HK-2 (cell line): ENCODE results near the gene EDN2.

Experiments
- DNase-seq: peaks from one replicate; pipeline ENCODE4 v3.0.0-alpha.2; 2018; ENCODE audit not compliant: unreplicated experiment

The EDN2 gene

GRCh38 chr1:41484402-41485241 lies at the start of gene EDN2:
Gene EDN2 (minus strand): TSS chr1:41484683. CDS start chr1:41484601, 82 bp downstream.
- DNase-seq, result peak; percentile 55

DNA sequence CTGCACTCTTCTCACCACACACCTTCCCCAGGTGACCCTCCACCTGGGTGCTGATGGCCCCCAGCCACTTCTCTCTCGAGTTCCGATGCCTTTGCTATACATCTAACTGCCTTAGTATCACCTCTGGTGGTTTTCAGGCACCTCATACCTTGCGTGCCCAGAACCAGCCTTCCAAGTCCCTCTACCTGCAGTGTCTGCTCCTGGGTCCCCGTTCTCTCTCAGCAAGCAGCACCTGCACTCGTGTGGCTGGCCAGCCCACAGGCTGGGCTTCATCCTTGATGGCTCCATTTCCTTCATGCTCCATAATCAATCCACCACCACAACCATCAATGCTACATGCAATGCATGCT lies 49.2 kb upstream of the EDN2 start:
- no peak for DNase-seq

DNA sequence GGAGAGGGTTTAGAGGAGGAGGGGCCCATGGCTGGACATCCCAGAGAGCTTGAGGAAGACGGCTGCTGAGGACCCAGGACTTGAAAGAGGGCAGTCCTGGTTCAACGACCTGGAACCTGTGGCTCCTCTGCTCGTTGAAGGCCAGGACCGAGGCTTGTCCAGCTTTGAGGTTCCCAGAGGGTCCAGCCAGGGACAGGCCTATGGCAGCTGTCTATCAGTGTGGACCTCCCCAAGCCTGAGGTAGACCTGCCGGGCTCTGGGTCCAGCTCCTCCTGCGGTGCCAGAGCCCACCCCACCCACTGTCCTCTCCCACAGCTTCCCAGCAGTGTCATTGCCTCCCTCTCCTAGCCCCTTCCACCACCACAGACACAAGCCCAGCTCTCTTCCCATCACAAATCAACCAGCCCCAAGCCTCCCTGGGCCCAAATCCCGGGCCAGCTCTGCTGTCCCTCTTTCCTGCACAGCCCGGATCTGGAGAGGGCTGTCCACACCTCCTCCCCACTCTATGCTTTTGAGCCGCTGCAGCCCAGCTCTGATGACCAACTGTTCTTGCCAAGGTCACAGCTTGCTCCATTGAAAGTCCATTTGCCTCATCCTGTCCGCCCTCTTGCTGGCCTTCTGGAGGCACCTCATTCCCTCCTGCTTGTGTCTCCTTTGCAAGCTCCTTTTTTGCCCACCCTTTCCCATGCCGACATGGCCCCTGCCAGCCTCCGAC lies 48.7 kb upstream of the EDN2 start:
- no peak for DNase-seq

DNA sequence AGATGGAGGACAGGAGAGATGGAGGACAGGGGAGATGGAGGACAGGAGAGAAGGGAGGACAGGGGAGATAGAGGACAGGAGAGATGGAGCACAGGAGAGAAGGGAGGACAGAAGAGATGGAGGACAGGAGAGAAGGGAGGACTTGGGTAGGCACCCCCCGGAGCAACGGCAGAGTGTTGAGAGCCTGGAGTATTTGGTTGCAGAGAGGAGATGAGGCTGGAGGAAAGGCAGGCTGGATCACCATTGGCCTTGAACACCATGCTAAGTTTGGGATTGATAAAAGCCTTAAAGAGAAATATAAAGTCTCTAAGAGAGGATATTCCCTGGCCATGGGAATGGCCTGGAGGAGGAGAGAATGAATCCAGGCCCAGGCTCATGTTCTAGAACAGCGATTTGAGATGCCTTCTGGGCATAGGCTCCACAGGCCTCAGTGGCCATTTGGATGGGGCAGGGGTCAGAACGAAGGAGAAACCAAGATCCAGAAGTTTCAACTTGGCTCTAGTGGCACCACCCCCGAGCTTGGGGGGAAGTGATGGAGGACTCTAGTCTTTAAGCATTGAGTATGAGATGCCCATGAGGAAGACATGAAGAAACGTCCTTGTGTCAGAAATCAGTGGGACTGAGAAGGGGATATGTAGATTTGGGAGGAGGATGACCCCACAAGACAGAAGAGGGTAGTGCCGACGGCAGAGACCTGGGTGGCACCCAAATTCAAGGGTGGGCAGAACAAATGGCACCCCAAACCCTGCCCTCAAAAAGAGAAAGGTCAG lies 47.9 kb upstream of the EDN2 start:
- DNase-seq, result no peak

GRCh38 chr1:41530411-41530810 lies 45.9 kb upstream of the EDN2 start:
- DNase-seq, result no peak

- no peak for DNase-seq
Observed at GRCh38 chr1:41529621-41530395, 45.3 kb upstream of the EDN2 start.

DNA sequence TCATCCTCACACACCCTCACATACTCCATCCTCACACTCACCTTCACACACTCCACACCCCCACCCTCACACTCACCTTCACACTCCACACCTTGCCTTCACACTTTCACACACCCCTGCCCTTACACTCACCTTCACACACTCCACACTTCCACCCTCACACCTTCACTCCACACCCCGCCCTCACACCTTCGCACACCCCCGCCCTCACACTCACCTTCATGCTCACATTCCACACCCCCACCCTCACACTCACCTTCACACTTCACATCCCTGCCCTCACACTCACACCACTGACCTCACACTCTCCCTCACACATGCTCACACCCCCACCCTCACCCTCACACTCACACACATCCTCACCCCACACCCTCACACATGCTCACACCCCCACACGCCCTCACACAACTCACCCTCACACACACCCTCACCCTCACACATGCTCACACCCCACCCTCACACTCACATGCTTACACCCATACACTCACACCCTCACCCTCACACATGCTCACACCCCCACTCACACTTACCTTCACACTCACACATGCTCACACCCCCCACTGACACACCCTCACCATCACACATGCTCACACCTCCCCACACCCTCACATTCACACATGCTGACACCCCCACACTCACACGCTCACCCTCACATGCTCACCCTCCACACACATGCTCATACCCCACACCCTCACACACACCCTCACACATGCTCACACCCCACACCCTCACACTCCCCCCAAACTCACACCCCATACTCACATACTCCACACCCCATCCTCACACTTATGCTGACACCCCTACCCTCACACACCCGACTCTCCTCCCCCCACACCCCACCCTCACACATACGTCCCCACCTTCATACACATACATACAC lies 44.5 kb upstream of the EDN2 start:
- DNase-seq, result no peak

GRCh38 chr1:41528106-41528505 lies 43.6 kb upstream of the EDN2 start:
- DNase-seq, result no peak

DNA sequence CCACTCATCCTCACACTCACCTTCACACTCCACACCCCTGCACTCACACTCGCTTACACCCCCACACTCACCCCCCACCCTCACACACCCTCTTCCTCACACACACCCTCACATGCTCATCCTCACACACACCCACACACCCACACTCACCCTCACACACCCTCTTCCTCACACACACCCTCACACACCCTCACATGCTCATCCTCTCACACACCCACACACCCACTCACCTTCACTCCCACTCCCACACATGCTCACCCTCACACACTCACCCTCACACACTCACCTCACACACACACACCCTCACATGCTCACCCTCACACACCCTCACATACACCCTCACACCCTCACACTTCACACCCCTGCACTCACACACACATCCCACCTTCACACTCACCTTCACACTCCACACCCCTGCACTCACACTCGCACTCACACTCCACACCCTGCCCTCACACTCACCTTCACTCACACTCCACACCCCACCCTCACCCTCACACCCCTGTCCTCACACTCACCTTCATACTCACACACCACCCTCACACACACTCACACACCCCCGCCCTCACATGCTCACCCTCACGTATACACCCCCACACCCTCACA lies 42.6 kb upstream of the EDN2 start:
- no peak for DNase-seq

DNA sequence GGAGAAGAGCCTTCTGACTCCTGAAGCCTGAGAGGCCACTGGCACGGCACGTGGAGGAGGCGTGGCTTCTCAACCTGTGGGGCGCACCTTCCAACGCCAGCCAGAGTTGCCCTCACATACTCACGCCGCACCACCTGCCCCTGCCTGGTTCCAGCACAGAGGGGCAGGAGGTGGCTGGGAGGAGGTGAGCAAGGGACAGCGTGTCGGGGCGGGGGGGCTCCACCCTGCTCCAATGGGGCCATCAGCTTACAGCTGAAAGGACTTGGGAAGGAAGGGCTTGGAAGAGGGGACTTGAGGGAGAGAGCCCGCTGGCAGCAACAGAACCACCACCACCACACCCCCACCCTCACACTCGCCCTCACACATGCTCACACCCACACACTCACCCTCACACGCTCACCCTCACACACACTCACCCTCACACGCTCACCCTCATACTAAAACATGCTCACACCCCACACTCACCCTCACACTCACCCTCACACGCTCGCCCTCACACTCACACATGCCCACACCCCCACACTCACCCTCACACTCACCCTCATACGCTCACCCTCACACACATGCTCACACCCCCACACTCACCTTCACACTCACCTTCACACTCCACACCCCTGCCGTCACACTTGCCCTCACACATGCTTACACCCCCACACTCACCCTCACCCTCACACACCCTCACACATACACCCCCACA lies 41.6 kb upstream of the EDN2 start:
- no peak for DNase-seq

DNA sequence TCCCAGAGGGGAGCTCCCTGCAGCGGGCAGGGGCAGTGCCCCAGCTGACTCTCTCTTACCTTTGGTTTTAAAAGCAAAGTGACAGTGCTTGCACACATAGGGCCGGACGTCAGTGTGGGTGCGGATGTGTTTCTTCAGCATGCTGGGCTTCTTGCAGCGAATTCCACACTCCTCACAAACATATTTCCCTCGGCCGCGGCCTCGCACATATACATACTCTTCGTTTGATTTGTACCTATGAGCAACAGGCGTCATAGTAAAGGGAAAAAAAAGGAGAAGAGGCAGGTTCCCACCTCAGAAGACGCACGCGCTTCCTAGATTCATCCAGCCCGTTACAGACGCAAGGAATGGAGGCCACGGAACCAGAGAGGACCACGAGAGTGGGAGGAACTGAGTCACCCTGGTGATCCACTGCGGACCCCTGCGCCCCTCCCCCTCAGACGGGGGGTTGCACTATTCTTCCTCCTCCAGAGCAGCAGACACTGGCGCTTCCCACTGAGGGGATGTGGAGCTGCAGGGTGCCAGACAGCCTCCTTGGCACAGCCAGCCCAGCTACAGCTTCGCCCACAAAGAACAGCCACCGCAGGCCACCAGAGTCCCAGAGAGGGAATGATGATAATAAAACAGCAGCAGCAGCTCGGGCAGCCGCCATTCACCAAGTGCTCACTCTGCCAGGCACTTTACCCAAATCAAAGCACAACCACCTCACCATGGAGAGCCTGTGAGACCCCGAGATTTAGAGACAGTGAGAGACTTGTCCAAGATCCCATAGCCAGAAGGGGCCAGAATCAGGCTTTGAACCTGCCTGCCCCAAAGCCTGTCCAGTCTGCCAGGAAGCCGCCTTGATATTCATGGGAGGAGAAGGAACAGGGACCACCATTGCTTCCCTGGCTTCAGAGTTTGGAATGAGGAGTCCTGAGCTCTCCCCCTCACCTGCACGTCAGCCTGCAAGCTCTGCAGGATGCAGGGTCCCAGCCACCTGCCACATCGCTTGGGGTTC lies 40.5 kb upstream of the EDN2 start:
- no peak for DNase-seq

DNA sequence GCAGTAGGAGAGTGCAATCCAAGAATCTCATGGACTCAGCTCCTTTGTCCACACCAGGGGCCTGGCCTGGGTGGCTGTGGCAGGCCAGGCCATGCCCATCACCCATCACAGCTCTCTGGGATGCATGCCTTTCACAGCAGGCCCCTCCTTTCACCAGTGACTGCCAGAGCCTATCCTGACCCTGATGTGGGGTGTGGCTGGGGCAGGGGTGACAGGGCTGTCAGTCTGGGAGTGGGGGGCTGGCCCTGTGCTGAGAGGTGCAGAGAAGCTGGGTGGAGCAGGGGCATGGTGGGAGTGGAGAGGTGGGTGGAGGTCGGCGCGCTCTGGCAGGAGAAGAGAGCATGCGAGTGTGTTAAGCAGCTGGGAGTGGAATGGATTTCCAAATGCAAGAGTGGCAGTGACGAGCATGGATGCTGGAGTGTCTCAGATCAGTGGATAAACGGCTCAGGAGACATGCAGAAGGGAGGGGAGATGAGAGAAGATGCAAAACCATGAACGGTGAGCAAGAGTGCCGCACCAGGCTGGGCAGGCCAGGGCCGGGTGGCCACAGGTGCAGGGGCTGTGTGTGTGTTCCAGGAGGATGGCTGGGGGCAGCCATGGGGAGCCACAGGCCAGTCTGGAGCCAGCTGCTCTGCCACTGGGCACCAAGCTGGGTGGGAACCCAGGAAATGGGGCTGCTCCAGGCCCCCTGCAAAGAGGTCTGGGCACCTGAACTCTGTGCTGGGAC lies 39.6 kb upstream of the EDN2 start:
- no peak for DNase-seq

DNA sequence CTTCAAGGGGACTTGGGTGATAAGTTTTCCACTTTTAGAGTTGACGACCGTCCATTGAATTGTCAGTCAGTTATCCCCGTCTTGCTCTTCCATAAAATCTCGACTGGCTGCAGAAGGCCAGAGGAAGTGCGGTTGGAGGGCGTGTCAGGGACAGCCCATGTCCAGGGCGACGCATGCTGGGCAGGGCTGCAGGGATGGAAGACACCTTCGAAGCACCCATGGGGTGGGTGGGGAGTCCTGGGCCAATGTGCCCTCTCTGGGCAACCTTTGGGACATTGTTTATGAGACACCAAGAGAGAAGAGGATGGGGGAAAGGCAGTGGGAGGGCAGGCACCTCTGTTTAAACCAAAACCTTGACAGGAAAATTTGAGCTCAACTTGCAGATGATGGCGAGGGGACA lies 38.6 kb upstream of the EDN2 start:
- DNase-seq, result no peak

GRCh38 chr1:41521766-41522165 lies 37.3 kb upstream of the EDN2 start:
- DNase-seq, result no peak

- DNase-seq, result no peak
Observed at GRCh38 chr1:41520951-41521752, 36.7 kb upstream of the EDN2 start.

- no peak for DNase-seq
Observed at GRCh38 chr1:41519667-41520066, 35.2 kb upstream of the EDN2 start.

DNA sequence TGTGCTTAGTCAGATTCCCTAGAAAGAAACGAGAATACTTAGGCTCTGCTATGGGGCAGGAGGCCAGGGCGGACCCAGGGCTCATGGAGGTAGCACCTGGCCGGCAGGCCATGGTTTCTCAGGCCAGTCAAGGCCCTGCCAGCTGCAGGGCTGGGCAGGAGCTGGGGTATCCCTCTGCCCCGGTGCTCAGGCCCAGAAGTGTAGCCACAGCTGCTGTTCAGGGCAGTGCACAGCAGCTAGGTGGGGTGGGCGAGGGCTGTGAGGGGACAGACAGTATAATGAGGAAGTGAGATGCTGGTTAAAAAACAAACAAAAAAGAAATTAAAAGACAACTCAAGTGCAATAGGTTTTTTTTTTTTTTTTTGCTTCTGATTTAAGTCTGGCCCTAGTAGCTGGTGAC lies 34.0 kb upstream of the EDN2 start:
- DNase-seq, result no peak
